IMR-90 (cell line): ENCODE measurements around the gene PYCARD. TPM values are rescaled to one million over a fixed set of nuclear protein-coding genes. Genes with fewer than 3 reads are reported as not detected.
A peak's percentile ranks its signal among the peaks of the same experiment; 100 is the strongest.

Source experiments
- ATAC-seq: fragments of 200-7000 bp; cut with Tn5 transposase; 2 replicates; pipeline ENCODE4 v1.9.1; 2020; ENCODE audit warnings: low read depth, mild to moderate bottlenecking, moderate library complexity
- BruUV-seq: library from RNA; stranded (reverse); fragments of 400-500 nt; replicated peaks from 2 replicates; lab custom pipeline; 2021; lab: Mats Ljungman, UMichigan
- CTCF ChIA-PET: fragments of 300-600 bp; formaldehyde crosslinking; extraction: SDS; loops from one replicate; lab custom pipeline; 2021; ENCODE audit warnings: antibody characterized with exemption; lab: Yijun Ruan, JAX
- POLR2A ChIA-PET: fragments of 300-600 bp; sonication (Branson Sonifier 250); formaldehyde crosslinking; loops from one replicate; lab custom pipeline; 2022; ENCODE audit warnings: antibody characterized with exemption; ENCODE audit not compliant: unreplicated experiment; lab: Charles Lee
- DNase-seq: peaks from one replicate; pipeline ENCODE4 v3.0.0; 2013
- H2AFZ ChIP-seq: replicated peaks from 2 replicates; pipeline ENCODE3; 2013; ENCODE audit warnings: low read length, mild to moderate bottlenecking; ENCODE audit not compliant: poor library complexity
- H2AK5ac ChIP-seq: 2 replicates; pipeline ENCODE4 v1.6.1; 2013; ENCODE audit warnings: low read depth, low read length, inconsistent platforms
- H2AK9ac ChIP-seq: replicated peaks from 2 replicates; pipeline ENCODE3; 2013; ENCODE audit warnings: mild to moderate bottlenecking, low read depth, low read length, moderate library complexity; ENCODE audit not compliant: poor library complexity
- H2BK120ac ChIP-seq: 2 replicates; pipeline ENCODE4 v1.6.1; 2013; ENCODE audit warnings: low read depth, low read length, inconsistent platforms
- H2BK15ac ChIP-seq: 3 replicates; pipeline ENCODE4 v1.6.1; 2013; ENCODE audit warnings: low read depth, low read length, inconsistent platforms
- H2BK20ac ChIP-seq: 2 replicates; pipeline ENCODE4 v1.6.1; 2013; ENCODE audit warnings: low read depth, mild to moderate bottlenecking, inconsistent platforms, low read length, moderate library complexity
- H2BK5ac ChIP-seq: 2 replicates; pipeline ENCODE4 v1.6.1; 2013; ENCODE audit warnings: mild to moderate bottlenecking, low read depth, low read length, inconsistent platforms; ENCODE audit not compliant: poor library complexity, severe bottlenecking
- H3K14ac ChIP-seq: replicated peaks from 2 replicates; pipeline ENCODE4 v1.6.1; 2013; ENCODE audit warnings: low read depth, low read length, inconsistent platforms
- H3K18ac ChIP-seq: 2 replicates; pipeline ENCODE4 v1.6.1; 2013; ENCODE audit warnings: low read depth, low read length, control low read depth
- H3K23ac ChIP-seq: 2 replicates; pipeline ENCODE4 v1.6.1; 2013; ENCODE audit warnings: low read depth, low read length, inconsistent platforms
- H3K27ac ChIP-seq: 2 replicates; pipeline ENCODE4 v1.5.1; 2013; ENCODE audit warnings: mild to moderate bottlenecking, control low read depth, low read length; ENCODE audit not compliant: insufficient read depth
- H3K27me3 ChIP-seq: 2 replicates; pipeline ENCODE4 v1.6.1; 2013; ENCODE audit warnings: low read length; ENCODE audit not compliant: control insufficient read depth, insufficient read depth
- H3K36me3 ChIP-seq: 2 replicates; pipeline ENCODE4 v1.6.1; 2013; ENCODE audit warnings: low read length, mixed read lengths; ENCODE audit not compliant: control insufficient read depth, insufficient read depth
- H3K4ac ChIP-seq: 2 replicates; pipeline ENCODE4 v1.6.1; 2013; ENCODE audit warnings: low read depth, low read length, inconsistent platforms
- H3K4me1 ChIP-seq: 2 replicates; pipeline ENCODE4 v1.6.1; 2013; ENCODE audit warnings: low read length, mixed read lengths; ENCODE audit not compliant: control insufficient read depth, insufficient read depth
- H3K4me2 ChIP-seq: 2 replicates; pipeline ENCODE4 v1.6.1; 2013; ENCODE audit warnings: low read depth, mild to moderate bottlenecking, control low read depth, low read length, moderate library complexity
- H3K4me3 ChIP-seq: 2 replicates; pipeline ENCODE4 v1.5.1; 2013; ENCODE audit warnings: low read depth, mild to moderate bottlenecking, control low read depth, low read length, moderate library complexity; ENCODE audit not compliant: insufficient read depth
- H3K56ac ChIP-seq: 2 replicates; pipeline ENCODE4 v1.6.1; 2013; ENCODE audit warnings: low read length, inconsistent platforms; ENCODE audit not compliant: insufficient read depth; ENCODE audit errors: extremely low read depth
- H3K79me1 ChIP-seq, 2 experiments: 2 replicates each; pipeline ENCODE4 v1.6.1; 2013; ENCODE audit warnings: low read length in 2 of 2, inconsistent platforms in 1 of 2, low read depth in 1 of 2
- H3K9ac ChIP-seq: 2 replicates; pipeline ENCODE4 v1.6.1; 2013; ENCODE audit warnings: low read depth, low read length, control low read depth
- H3K9me1 ChIP-seq: 2 replicates; pipeline ENCODE4 v1.6.1; 2013; ENCODE audit warnings: low read length, inconsistent platforms; ENCODE audit not compliant: insufficient read depth
- H3K9me3 ChIP-seq: 2 replicates; pipeline ENCODE4 v1.6.1; 2013; ENCODE audit warnings: low read length; ENCODE audit not compliant: control insufficient read depth, insufficient read depth
- H4K20me1 ChIP-seq: 2 replicates; pipeline ENCODE4 v1.6.1; 2013; ENCODE audit warnings: low read length, inconsistent platforms; ENCODE audit not compliant: insufficient read depth
- H4K5ac ChIP-seq: 2 replicates; pipeline ENCODE4 v1.6.1; 2013; ENCODE audit warnings: mild to moderate bottlenecking, low read depth, low read length, control low read depth
- H4K8ac ChIP-seq, 2 experiments: 2 replicates each; pipeline ENCODE4 v1.6.1; 2013; ENCODE audit warnings: low read depth in 2 of 2, low read length in 2 of 2, control low read depth in 1 of 2, inconsistent platforms in 1 of 2
- H4K91ac ChIP-seq: 2 replicates; pipeline ENCODE4 v1.6.1; 2013; ENCODE audit warnings: low read depth, low read length, inconsistent platforms; ENCODE audit not compliant: insufficient read depth
- ELK1 ChIP-seq: fragments of 150-350 bp; IDR thresholded peaks from 2 replicates; pipeline ENCODE4 v1.6.1; 2016; ENCODE audit warnings: low read depth, mild to moderate bottlenecking, low read length, moderate library complexity, borderline replicate concordance
- POLR2A ChIP-seq: IDR thresholded peaks from 2 replicates; pipeline ENCODE4 v1.6.1; 2012; ENCODE audit warnings: mild to moderate bottlenecking, low read depth, low read length
- WGBS, 2 experiments: methylation state at CpG; one replicate each; pipeline versions ENCODE4 v1.1.5 to v1.1.7; 2013; ENCODE audit warnings: missing lambda C conversion rate in 2 of 2; ENCODE audit not compliant: insufficient read length in 1 of 2; ENCODE audit errors: extremely low coverage in 2 of 2; 5-methylcytosine and 5-hydroxymethylcytosine counted together
- dilution Hi-C: fragments of 300-500 bp; cut with HindIII; formaldehyde crosslinking; loops from one replicate; pipeline ENCODE4 v1.14.3; 2018; ENCODE audit warnings: low sequenced_read_pairs; ENCODE audit not compliant: unreplicated experiment
- in situ Hi-C: fragments of 300-500 bp; cut with MboI; formaldehyde crosslinking; loops from 3 replicates; pipeline ENCODE4 v1.14.3; 2019; ENCODE audit warnings: low sequenced_read_pairs, inconsistent platforms, mixed read lengths
- intact Hi-C: fragments of 100-400 bp; cut with micrococcal nuclease; formaldehyde crosslinking; loops from 2 replicates; pipeline ENCODE4 v1.10.0; 2022
- polyA plus RNA-seq, 3 experiments: library from polyadenylated mRNA; depleted of rRNA; stranded (reverse); fragments of >200 nt; gene quantifications; 2 replicates each; pipeline ENCODE4 v1.2.3, GENCODE V29; 2012; ENCODE audit warnings: low replicate concordance in 1 of 3
- total RNA-seq: library from RNA; depleted of rRNA; stranded (reverse); fragments of >200 nt; gene quantifications from 2 replicates; pipeline ENCODE4 v1.2.3, GENCODE V29; 2012

Gene PYCARD
- total and polyA plus RNA-seq, 2 of the 4 experiments (the other 2 are of a cell fraction), result 10.2 to 20.5 TPM

GRCh38 chr16:31198207-31198882 is 4.2 kb downstream of the PYCARD start:
- H2BK15ac ChIP-seq, result no peak overlapping the region
- H3K18ac ChIP-seq, result no peak overlapping the region
- H3K4me3 ChIP-seq, result no peak overlapping the region
- no peak overlapping the region for H3K27ac ChIP-seq
- H4K5ac ChIP-seq, result no peak overlapping the region
- H3K4me1 ChIP-seq, result peaks cover 4% of the 10 kb centered on the region; the same call in 1 of the 2 replicates
- no TSS peak for BruUV-seq
- no peak overlapping the region for H2AK9ac ChIP-seq
- H4K91ac ChIP-seq, result no peak overlapping the region
- dilution Hi-C loops, result no loop called here
- no peak overlapping the region for H3K23ac ChIP-seq
- DNase-seq (no peak), ATAC-seq (no peak)
- H2BK5ac ChIP-seq, result no peak overlapping the region
- WGBS, 2 experiments, result 100% methylated on average over 1 of the region's 7 CpGs; no CpG with 5 or more reads in 1 of the 2 experiments
- peaks cover 8% of the 10 kb centered on the region; the same call in 1 of the 2 replicates for H3K9me1 ChIP-seq
- no peak overlapping the region for H4K8ac ChIP-seq
- peaks cover 72% of the 10 kb centered on the region for H4K20me1 ChIP-seq
- no peak overlapping the region for H3K9ac ChIP-seq
- H2BK120ac ChIP-seq, result no peak overlapping the region
- intact Hi-C loops, result no loop called here
- H3K56ac ChIP-seq, result no peak overlapping the region
- H2AK5ac ChIP-seq, result no peak overlapping the region
- peaks cover 46% of the 10 kb centered on the region for H3K36me3 ChIP-seq
- ChIA-PET CTCF (interaction anchor here (0.6 kb wide), 1 partner anchor 14 kb away, joined by 3 read pairs; no protein-coding TSS in a partner anchor), POLR2A (interaction anchor here (1.4 kb wide), 1 partner anchor 19 kb away, joined by 3 read pairs; the partner anchor contains the start of gene FUS)
- no peak overlapping the region for H3K4ac ChIP-seq
- in situ Hi-C loops, result loop anchor here (5.0 to 10.0 kb wide), 2 partner anchors 244 to 676 kb away; partner anchors contain the start of genes ZNF267 and ZNF843
- H3K4me2 ChIP-seq, result no peak overlapping the region
- no peaks in the 10 kb centered on the region for H3K9me3 ChIP-seq
- H3K14ac ChIP-seq, result no peak overlapping the region
- H2BK20ac ChIP-seq, result no peak overlapping the region
- H2AFZ ChIP-seq, result no peak overlapping the region
- TF ChIP-seq ELK1, result no peak
- 0 out of 2 replicates have a peak, but pooled peaks have one; percentile 15 for TF ChIP-seq POLR2A
- no peaks in the 10 kb centered on the region for H3K27me3 ChIP-seq
- peaks cover 19 to 32% of the 10 kb centered on the region in 2 experiments for H3K79me1 ChIP-seq
